PC-3 (cell line): ENCODE results near the gene CUTC. TPM values are rescaled to one million over a fixed set of nuclear protein-coding genes. Genes with fewer than 3 reads are reported as not detected.

Experiments
- ATAC-seq: fragments of 200-7000 bp; cut with Tn5 transposase; 2 replicates; pipeline ENCODE4 v1.9.1; 2020; ENCODE audit warnings: mild to moderate bottlenecking, moderate library complexity
- BruUV-seq: library from RNA; stranded (reverse); fragments of 400-500 nt; replicated peaks from 2 replicates; lab custom pipeline; 2021; lab: Mats Ljungman, UMichigan
- CTCF ChIA-PET: fragments of 300-600 bp; sonication (Branson Sonifier 250); formaldehyde crosslinking; loops from one replicate; lab custom pipeline; 2022; ENCODE audit warnings: antibody characterized with exemption; lab: Charles Lee
- POLR2A ChIA-PET: fragments of 300-600 bp; sonication (Branson Sonifier 250); formaldehyde crosslinking; loops from one replicate; lab custom pipeline; 2022; ENCODE audit warnings: antibody characterized with exemption; ENCODE audit not compliant: unreplicated experiment; lab: Charles Lee
- DNase-seq: peaks from one replicate; pipeline ENCODE4 v3.0.0-alpha.2; 2015
- H2AFZ ChIP-seq: fragments of 300-600 bp; sonication (generic); 2 replicates; pipeline ENCODE4 v1.6.0; 2016; ENCODE audit warnings: antibody characterized with exemption, low read length
- H3F3A ChIP-seq: fragments of 300-600 bp; sonication (generic); one replicate; pipeline ENCODE4 v1.6.0; 2017; ENCODE audit warnings: antibody characterized with exemption, low read length, control low read depth, mild to moderate bottlenecking; ENCODE audit not compliant: unreplicated experiment
- H3K27ac ChIP-seq: fragments of 300-600 bp; sonication (generic); 2 replicates; pipeline ENCODE4 v1.5.1; 2016; ENCODE audit warnings: mild to moderate bottlenecking, low read length
- H3K27me3 ChIP-seq: fragments of 300-600 bp; sonication (generic); 2 replicates; pipeline ENCODE4 v1.6.1; 2016; ENCODE audit warnings: low read length, mixed read lengths
- H3K36me3 ChIP-seq: fragments of 300-600 bp; sonication (generic); 2 replicates; pipeline ENCODE4 v1.6.1; 2016; ENCODE audit warnings: low read depth, mixed run types, low read length, mixed read lengths
- H3K4me1 ChIP-seq: fragments of 300-600 bp; sonication (generic); 2 replicates; pipeline ENCODE4 v1.5.1; 2016; ENCODE audit warnings: low read length; ENCODE audit not compliant: insufficient read depth
- H3K4me2 ChIP-seq: fragments of 300-600 bp; sonication (generic); 2 replicates; pipeline ENCODE4 v1.6.0; 2016; ENCODE audit warnings: low read length
- H3K4me3 ChIP-seq: fragments of 300-600 bp; sonication (generic); 2 replicates; pipeline ENCODE4 v1.5.1; 2016; ENCODE audit warnings: mild to moderate bottlenecking, low read length, mixed read lengths
- H3K79me2 ChIP-seq: fragments of 300-600 bp; sonication (generic); 2 replicates; pipeline ENCODE4 v1.6.1; 2017; ENCODE audit warnings: low read length, mixed read lengths
- H3K9ac ChIP-seq: fragments of 300-600 bp; sonication (generic); 2 replicates; pipeline ENCODE4 v1.6.0; 2016; ENCODE audit warnings: mild to moderate bottlenecking, low read length
- H3K9me2 ChIP-seq: fragments of 300-600 bp; sonication (generic); replicated peaks from 2 replicates; pipeline ENCODE4 v1.6.1; 2016; ENCODE audit warnings: mixed run types, low read length, mixed read lengths
- H3K9me3 ChIP-seq: fragments of 300-600 bp; sonication (generic); 2 replicates; pipeline ENCODE4 v1.6.1; 2016; ENCODE audit warnings: low read length, mixed read lengths
- H4K20me1 ChIP-seq: fragments of 300-600 bp; sonication (generic); 2 replicates; pipeline ENCODE4 v1.6.1; 2016; ENCODE audit warnings: low read length, mixed read lengths
- EZH2 ChIP-seq: fragments of 300-600 bp; sonication (generic); IDR thresholded peaks from one replicate; pipeline ENCODE4 v1.6.1; 2017; ENCODE audit warnings: antibody characterized with exemption, mild to moderate bottlenecking, low read length; ENCODE audit not compliant: unreplicated experiment
- EZH2phosphoT487 ChIP-seq: fragments of 300-600 bp; sonication (generic); IDR thresholded peaks from 2 replicates; pipeline ENCODE4 v1.6.1; 2018; ENCODE audit warnings: mild to moderate bottlenecking, antibody characterized with exemption, low read length, borderline replicate concordance
- intact Hi-C: fragments of 100-400 bp; cut with micrococcal nuclease; formaldehyde crosslinking; loops from 2 replicates; pipeline ENCODE4 v1.9.0; 2023
- total RNA-seq: library from RNA; depleted of rRNA; stranded (reverse); fragments of >200 nt; gene quantifications from 2 replicates; pipeline ENCODE4 v1.2.3, GENCODE V29; 2014
- TF ChIP-seq, protein P1 (sequence below): fragments of 300-600 bp; sonication (generic); conservative IDR thresholded peaks from 2 replicates; pipeline ENCODE4 v1.5.1; 2017; ENCODE audit warnings: antibody characterized with exemption, low read depth, mild to moderate bottlenecking, low read length

CUTC gene
- total RNA-seq, 1 experiment from 2014 or later: 10.2 TPM

DNA sequence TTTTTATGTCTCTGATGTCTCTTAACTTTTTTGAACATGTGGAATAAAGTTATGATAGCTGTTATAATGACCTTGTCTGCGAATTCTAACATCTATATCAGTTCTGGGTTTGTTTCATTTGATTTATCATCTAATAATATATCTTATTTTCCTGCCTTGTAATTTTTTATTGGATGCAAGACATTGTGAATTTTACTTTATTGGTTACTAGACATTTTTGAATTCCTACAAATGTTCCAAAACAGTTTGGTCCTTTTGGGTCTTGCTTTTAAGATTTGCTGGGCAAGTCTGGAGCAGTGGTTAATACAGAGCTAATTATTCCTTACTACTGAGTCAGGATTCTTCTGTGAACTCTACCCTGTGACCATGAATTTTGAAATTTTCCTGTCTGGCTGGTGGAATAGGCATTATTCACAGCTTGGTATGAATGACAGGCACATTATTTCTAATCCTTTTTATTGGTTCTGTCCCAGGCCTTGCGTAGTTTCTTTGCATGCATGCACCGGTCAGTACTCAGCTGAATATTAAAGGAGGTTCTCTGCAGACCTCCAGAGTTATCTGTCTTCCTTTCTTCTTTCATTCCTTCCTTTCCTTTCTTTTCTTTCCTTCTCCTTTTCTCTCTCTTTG lies 9.0 kb downstream of the CUTC start:
- intact Hi-C loops: loop anchor here (5.0 kb wide), 1 partner anchor 36 kb away; no protein-coding TSS in a partner anchor
- POLR2A ChIA-PET: no interaction called here

DNA sequence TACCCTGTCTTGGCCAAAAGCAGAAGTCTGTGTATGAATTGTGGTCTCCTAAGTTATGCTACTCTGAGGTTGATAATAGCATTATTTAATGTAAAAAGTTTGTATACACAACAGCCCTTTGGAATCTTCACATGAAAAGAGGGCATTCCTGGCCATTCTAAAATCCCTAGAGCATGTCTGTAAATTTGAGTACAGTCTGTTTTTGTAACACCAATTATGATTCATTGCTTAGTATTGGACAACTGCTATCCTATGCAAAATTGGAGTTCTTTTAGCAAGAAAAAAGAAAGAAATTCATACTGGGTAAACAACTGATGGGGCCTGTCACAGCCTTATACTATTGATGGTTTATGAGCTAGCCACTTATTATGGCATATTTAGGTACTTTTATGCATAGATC lies 10.2 kb downstream of the CUTC start:
- TF ChIP-seq EZH2: no peak
- TF ChIP-seq EZH2phosphoT487: no peak
- TF ChIP-seq, protein P1, sequence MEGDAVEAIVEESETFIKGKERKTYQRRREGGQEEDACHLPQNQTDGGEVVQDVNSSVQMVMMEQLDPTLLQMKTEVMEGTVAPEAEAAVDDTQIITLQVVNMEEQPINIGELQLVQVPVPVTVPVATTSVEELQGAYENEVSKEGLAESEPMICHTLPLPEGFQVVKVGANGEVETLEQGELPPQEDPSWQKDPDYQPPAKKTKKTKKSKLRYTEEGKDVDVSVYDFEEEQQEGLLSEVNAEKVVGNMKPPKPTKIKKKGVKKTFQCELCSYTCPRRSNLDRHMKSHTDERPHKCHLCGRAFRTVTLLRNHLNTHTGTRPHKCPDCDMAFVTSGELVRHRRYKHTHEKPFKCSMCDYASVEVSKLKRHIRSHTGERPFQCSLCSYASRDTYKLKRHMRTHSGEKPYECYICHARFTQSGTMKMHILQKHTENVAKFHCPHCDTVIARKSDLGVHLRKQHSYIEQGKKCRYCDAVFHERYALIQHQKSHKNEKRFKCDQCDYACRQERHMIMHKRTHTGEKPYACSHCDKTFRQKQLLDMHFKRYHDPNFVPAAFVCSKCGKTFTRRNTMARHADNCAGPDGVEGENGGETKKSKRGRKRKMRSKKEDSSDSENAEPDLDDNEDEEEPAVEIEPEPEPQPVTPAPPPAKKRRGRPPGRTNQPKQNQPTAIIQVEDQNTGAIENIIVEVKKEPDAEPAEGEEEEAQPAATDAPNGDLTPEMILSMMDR: no peak
- H3K27ac ChIP-seq: no peak overlapping the region
- H3K36me3 ChIP-seq: peaks cover 55% of the 10 kb centered on the region
- no peak overlapping the region for H3K4me3 ChIP-seq
- H3F3A ChIP-seq: no peaks in the 10 kb centered on the region
- CTCF ChIA-PET: interaction anchor here (0.6 to 0.7 kb wide), 2 partner anchors 75 to 350 kb away, joined by 9 to 10 read pairs; no protein-coding TSS in a partner anchor
- no peak overlapping the region for H2AFZ ChIP-seq
- intact Hi-C loops: loop anchor here (5.0 kb wide), 1 partner anchor 35 kb away; no protein-coding TSS in a partner anchor
- H3K4me1 ChIP-seq: peaks cover 22% of the 10 kb centered on the region
- no peak for DNase-seq
- BruUV-seq: no TSS peak
- 0 out of 2 replicates have a peak, but pooled peaks cover 3% of the 10 kb centered on the region for H3K9me3 ChIP-seq
- no peak; the same call in 1 of the 2 replicates for ATAC-seq
- H3K79me2 ChIP-seq: no peaks in the 10 kb centered on the region
- POLR2A ChIA-PET: interaction anchor here (0.7 kb wide), 1 partner anchor 532 kb away, joined by 8 read pairs; no protein-coding TSS in a partner anchor
- H3K27me3 ChIP-seq: no peaks in the 10 kb centered on the region
- 0 out of 2 replicates have a peak overlapping the region, but pooled peaks have one; percentile 28 for H3K4me2 ChIP-seq
- H4K20me1 ChIP-seq: no peaks in the 10 kb centered on the region
- no peaks in the 10 kb centered on the region for H3K9me2 ChIP-seq
- no peak overlapping the region for H3K9ac ChIP-seq

More for the DNA sequence above, 9.0 kb downstream of the CUTC start:
- no peaks in the 10 kb centered on the region for H3K27me3 ChIP-seq
- ATAC-seq (no peak), DNase-seq (no peak)
- no peak overlapping the region for H3K27ac ChIP-seq
- no peaks in the 10 kb centered on the region for H3F3A ChIP-seq
- no peak overlapping the region for H3K9ac ChIP-seq
- H3K4me3 ChIP-seq: no peak overlapping the region
- no peak overlapping the region for H2AFZ ChIP-seq
- no peaks in the 10 kb centered on the region for H4K20me1 ChIP-seq
- BruUV-seq: no TSS peak
- CTCF ChIA-PET: no interaction called here
- H3K79me2 ChIP-seq: no peaks in the 10 kb centered on the region
- no peaks in the 10 kb centered on the region for H3K9me2 ChIP-seq
- TF ChIP-seq, protein P1: no peak
- TF ChIP-seq EZH2phosphoT487 (no peak), EZH2 (no peak)
- peaks cover 51% of the 10 kb centered on the region for H3K36me3 ChIP-seq
- 0 out of 2 replicates have a peak, but pooled peaks cover 3% of the 10 kb centered on the region for H3K9me3 ChIP-seq
- no peak overlapping the region for H3K4me2 ChIP-seq
- H3K4me1 ChIP-seq: peaks cover 22% of the 10 kb centered on the region
